ENCODE data around the gene ZNF862. TPM values are rescaled to one million over a fixed set of nuclear protein-coding genes. Genes with fewer than 3 reads are reported as not detected.
"Not testable (repeated sequence)": the region's sequence is repeated elsewhere in the genome, so short reads cannot be mapped to it uniquely, and the experiment has no call there.

ZNF862 gene
- total RNA-seq, 1 experiment from 2014 or later: 4.5 TPM

DNA sequence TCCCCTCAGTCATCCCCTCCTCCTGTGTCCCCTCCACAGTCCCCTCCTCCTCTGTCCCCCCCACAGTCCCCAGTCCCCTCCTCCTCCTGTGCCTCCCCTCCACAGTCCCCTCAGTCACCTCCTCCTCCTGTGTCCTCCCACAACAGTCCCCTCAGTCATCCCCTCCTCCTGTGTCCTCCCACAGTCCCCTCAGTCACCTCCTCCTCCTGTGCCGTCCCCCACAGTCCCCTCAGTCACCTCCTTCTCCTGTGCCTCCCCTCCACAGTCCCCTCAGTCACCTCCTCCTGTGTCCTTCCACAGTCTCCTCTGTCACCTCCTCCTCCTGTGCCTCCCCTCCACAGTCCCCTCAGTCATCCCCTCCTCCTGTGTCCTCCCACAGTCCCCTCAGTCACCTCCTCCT, 7.6 kb upstream of the ZNF862 start:
- H3K9me3 ChIP-seq, H3K4me3 ChIP-seq, DNase-seq, H3K27me3 ChIP-seq, H3K36me3 ChIP-seq: not testable (repeated sequence)

DNA sequence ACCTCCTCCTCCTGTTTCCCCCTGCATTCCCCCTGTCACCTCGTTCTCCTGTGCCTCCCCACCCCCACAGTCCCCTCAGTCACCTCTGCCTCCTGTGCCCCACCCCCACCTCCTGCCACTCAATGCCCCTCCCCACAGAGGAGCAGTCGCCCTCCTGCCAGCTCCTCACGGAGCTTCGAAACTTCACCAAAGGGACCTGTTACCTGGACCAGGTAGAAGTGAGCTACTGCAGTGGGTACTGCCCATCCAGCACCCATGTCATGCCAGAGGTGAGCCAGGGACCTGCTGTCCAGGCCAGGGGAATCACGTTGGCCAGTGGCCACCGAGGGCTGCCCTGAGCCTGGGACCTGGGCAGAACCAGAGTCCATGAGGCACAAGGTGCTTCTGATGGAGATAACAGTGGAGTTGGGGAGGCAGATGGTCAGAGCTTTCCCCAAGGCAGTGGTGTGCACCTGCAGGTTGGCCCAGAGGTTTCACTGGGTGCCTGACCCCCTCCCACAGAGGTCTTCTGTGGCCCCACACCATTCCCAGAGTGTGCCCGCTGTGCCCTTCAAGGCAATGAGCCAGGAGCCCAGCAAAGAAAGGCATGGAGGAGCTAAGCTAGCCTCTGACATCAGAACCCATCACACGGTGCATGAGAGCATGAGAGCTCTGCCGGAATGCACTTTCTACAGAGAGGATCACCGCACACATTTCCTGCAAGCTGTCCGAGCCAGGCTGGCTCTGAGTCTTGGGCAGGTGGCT, 7.0 kb upstream of the ZNF862 start:
- Histone ChIP-seq H3K36me3 (no peaks in the 10 kb centered on the region), H3K4me3 (no peak overlapping the region), H3K27me3 (no peaks in the 10 kb centered on the region), H3K9me3 (no peaks in the 10 kb centered on the region)
- no peak for DNase-seq

DNA sequence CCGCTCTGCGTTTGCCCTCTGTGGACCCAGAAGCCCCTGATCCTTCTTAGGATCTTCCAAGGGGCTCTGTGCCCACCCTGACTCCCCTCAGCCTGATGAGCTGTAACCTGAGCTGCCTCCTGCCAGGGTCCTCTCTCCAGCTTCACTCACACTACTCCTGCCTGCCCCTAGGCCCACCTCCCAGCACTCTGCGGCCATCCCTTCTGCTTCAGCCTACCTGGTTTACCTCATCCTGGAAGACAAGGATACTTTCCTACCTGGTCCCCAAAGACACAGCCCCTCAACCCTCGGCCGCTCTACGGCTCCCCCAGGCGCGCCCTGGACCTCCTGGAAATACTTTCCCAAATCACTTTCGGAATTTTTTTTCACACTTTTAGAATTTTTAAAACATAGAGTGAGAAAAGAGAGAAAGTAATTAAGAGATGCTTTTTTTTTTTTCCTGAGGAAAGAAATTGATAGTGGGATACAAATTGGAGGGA, 6.4 kb upstream of the ZNF862 start:
- no peak overlapping the region for H3K4me3 ChIP-seq
- no peaks in the 10 kb centered on the region for H3K9me3 ChIP-seq
- DNase-seq: no peak
- no peaks in the 10 kb centered on the region for H3K36me3 ChIP-seq
- H3K27me3 ChIP-seq: no peaks in the 10 kb centered on the region

DNA sequence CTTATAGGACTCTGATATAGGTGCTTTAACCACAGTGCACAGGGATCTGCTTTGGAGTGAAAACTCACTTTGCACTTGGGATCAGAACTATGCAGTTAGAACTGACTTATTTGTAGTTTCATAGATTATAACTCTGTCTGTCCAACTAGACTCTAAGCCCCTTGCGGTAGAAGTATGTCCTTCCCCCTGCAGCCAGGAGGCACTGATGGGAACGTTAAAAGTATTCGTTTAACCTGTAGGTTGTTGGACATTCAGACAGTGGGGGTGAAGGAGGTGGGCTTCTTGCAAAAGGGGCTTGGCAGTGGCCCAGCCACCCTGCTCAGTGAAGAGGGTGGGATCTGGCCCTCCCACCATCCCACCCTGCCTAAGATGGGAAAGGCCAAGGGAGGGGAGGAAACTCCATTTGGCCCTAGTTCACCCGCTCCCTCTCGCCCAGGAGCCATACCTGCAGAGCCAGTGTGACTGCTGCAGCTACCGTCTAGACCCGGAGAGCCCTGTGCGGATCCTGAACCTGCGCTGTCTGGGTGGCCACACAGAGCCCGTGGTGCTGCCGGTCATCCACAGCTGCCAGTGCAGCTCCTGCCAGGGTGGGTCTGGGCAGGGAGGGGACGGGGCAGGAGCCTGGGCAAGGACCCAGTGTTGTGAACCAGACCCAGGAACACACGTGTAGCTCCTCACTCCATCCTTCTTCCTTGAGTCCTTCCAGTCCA, 5.7 kb upstream of the ZNF862 start:
- Histone ChIP-seq H3K36me3 (no peaks in the 10 kb centered on the region), H3K27me3 (no peaks in the 10 kb centered on the region), H3K9me3 (no peaks in the 10 kb centered on the region), H3K4me3 (no peak overlapping the region)
- no peak for DNase-seq

DNA sequence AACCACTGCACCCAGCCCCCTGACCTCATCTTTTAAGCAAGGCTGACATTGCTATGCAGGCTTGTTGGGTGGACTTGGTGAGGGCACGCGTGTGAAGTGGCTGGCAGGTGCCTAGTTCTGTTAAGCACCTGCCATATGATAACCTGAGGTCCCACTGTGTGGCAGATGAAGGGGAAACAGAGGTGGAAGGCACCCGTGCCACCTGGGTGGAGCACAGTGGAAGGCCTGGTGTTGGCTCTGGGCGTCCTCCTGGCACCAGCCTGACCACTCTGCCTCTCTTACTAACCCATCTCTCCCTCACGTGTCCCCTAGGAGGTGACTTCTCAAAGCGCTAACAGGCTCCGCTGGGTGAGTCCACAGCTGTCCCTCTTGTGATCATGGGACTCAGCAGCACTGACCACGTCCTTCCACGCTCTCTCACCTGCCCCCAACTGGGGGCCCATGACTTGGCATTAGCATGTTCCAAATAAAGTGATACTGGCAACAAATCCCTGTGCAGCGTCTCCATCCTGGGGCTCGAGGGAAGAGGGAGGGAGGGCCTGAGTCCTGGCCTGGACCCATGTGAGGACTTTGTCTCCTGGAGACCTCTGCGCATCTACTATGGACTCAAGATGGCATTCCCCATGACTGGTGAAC, 4.6 kb upstream of the ZNF862 start:
- H3K4me3 ChIP-seq: no peak overlapping the region
- H3K36me3 ChIP-seq: no peaks in the 10 kb centered on the region
- DNase-seq: no peak
- no peaks in the 10 kb centered on the region for H3K9me3 ChIP-seq
- no peaks in the 10 kb centered on the region for H3K27me3 ChIP-seq

DNA sequence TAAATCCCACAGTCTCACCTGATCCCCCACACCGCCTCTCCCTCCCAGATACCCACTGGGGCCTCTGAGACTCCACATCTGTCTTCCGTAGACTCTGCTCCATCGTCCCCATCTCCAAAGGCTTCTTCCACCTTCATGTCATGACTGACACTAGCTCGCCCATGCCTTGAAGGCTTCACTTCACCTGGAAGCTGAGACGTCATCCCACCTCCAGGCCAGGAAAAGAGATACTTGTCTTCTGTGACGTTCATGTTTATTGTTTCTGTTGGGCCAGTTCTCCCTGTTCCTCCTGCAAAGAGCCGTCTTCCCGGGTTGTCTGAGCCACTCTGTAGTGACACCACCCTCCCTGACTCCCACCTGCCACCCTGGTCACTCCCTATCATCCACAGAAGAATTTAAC, 3.6 kb upstream of the ZNF862 start:
- H3K4me3 ChIP-seq: no peak overlapping the region
- no peak for DNase-seq
- no peaks in the 10 kb centered on the region for H3K36me3 ChIP-seq
- no peaks in the 10 kb centered on the region for H3K9me3 ChIP-seq
- no peaks in the 10 kb centered on the region for H3K27me3 ChIP-seq

DNA sequence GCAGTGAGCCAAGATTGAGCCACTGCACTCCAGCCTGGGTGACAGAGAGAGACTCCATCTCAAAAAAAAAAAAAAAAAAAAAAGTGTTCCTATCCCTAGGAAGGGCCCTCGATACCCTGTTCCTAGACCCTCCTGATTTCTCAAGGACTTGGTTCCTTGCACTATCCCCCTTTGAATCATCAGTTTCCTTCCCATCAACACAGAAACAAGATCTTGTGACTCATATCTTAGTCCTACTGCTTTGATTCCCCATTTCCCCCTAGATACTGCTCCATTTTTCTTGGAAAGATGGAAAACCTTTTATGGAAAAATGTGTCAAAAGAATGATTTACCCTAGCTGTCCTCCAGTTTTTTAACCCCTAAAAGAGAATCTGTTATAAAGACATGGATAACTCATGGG, 1.7 kb upstream of the ZNF862 start:
- no peak for DNase-seq
- no peaks in the 10 kb centered on the region for H3K36me3 ChIP-seq
- no peaks in the 10 kb centered on the region for H3K9me3 ChIP-seq
- no peak overlapping the region for H3K4me3 ChIP-seq
- no peaks in the 10 kb centered on the region for H3K27me3 ChIP-seq

DNA sequence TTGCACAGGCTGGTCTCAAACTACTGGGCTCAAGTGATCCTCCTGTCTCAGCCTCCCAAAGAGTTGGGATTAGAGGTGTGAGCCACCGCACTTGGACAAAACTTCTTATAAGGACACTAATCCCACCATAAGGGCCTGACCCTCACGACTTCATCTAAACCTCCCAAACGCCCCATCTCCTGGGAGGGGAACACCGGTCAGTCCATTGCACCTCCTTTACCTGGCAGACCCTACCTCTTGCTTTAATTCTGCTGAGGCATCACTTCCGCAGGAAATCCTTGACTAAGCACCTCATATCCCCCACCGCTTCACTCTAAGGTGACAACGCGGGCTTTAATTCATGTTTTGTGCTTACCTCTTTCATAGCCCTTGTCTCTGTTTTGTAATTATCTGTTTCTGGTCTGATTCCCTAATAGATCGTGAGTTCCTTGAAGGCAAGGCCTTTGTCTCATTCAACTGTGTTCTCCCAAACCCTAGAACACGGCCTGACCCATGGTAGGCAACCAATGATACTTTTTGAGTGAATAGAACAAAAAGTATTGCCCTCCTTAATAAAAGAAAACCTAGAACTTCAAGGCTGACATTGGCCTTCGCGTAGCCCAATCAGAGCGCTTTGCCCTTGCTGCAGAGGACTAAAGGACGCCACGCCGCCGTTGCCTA, 481 bp upstream of the ZNF862 start:
- peak overlapping the region; percentile 89; the same call in 1 of the 2 replicates for H3K4me3 ChIP-seq
- H3K36me3 ChIP-seq: no peaks in the 10 kb centered on the region
- H3K27me3 ChIP-seq: no peaks in the 10 kb centered on the region
- no peaks in the 10 kb centered on the region for H3K9me3 ChIP-seq
- no peak for DNase-seq

DNA sequence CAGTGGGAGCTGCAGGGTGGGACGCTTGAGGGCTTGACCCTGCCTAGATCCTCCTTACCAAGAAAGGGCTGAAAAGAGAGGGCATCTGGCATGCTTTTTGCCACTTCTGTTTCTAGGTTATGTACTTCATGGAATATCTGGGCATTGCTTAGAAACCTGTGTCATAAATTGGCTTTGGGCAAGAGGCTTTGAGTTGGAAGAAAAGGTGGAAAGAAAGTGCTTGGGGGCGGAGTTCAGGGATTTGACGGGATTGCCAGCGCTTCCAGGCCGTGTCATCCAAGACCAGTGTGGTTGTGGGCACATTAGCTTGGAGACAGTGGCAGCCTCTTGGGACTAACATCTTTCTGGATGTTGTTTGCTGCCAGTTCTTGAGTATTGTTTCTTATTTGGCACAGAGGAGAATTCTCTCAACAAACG, 825 bp downstream of the ZNF862 start:
- Histone ChIP-seq H3K9me3 (no peaks in the 10 kb centered on the region), H3K36me3 (no peaks in the 10 kb centered on the region)
- DNase-seq: no peak

DNA sequence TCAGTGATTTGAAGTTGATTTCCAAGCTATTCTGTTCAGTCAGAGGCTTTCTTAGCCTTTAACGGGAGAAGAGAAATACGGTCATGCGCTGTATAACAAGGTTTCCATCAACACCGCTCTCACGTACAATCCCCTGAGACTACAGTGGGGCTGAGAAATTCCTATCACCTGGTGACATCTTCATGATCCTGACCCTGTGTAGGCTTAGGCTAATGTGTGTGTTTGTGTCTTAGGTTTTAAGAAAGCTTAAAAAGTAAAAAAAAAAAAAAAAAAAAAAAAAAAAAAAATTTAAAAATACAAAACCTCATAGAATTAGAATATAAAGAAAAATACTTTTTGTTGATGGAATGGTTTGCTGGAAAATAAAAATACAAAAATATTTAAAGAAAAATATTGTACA, 1.8 kb downstream of the ZNF862 start:
- Histone ChIP-seq H3K36me3 (no peaks in the 10 kb centered on the region), H3K27me3 (no peaks in the 10 kb centered on the region), H3K4me3 (no peak overlapping the region), H3K9me3 (no peaks in the 10 kb centered on the region)
- DNase-seq: no peak

More for the DNA sequence above, 825 bp downstream of the ZNF862 start:
- Histone ChIP-seq H3K27me3 (no peaks in the 10 kb centered on the region), H3K4me3 (peak overlapping the region; percentile 89)

DNA sequence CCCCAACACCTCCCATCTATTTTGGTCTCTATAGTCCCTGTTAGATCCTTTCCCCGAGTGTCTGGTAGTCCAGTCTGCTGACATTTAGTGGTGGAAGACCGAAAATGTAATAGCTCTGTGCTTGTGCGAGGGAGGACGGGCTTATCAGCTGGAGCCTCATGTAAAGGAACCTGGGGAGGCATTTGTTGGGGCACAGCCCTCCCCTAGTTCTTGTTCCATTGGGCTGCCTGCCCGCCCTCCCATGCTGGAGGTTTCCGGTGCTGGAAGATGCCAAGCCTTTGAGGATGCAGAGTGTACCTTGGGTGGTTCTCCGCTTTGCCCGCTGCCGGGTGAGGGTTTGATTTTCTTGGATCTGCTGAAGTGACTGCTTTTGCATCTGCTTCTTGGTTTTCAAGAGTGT, 5.4 kb downstream of the ZNF862 start:
- Histone ChIP-seq H3K36me3 (no peaks in the 10 kb centered on the region), H3K27me3 (no peaks in the 10 kb centered on the region), H3K4me3 (no peak overlapping the region), H3K9me3 (no peaks in the 10 kb centered on the region)
- DNase-seq: no peak

DNA sequence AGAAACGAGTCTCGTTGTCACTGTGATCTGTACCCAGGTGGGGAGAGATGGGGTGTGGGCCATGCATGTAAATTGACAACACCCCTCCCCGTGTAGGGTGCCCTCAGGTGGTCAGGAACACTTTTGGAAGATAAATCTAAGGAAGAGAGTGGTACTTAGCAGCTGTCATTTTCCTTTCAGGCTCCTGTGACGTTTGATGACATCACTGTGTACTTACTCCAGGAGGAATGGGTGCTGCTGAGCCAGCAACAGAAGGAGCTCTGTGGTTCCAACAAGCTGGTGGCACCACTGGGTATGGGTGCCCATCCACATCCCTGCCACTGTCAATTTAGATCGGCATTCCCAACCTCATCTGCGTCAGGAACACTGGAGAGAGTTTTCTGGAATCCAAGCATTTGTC, 6.3 kb downstream of the ZNF862 start:
- Histone ChIP-seq H3K4me3 (no peak overlapping the region), H3K27me3 (no peaks in the 10 kb centered on the region), H3K36me3 (no peaks in the 10 kb centered on the region), H3K9me3 (no peaks in the 10 kb centered on the region)
- no peak for DNase-seq

DNA sequence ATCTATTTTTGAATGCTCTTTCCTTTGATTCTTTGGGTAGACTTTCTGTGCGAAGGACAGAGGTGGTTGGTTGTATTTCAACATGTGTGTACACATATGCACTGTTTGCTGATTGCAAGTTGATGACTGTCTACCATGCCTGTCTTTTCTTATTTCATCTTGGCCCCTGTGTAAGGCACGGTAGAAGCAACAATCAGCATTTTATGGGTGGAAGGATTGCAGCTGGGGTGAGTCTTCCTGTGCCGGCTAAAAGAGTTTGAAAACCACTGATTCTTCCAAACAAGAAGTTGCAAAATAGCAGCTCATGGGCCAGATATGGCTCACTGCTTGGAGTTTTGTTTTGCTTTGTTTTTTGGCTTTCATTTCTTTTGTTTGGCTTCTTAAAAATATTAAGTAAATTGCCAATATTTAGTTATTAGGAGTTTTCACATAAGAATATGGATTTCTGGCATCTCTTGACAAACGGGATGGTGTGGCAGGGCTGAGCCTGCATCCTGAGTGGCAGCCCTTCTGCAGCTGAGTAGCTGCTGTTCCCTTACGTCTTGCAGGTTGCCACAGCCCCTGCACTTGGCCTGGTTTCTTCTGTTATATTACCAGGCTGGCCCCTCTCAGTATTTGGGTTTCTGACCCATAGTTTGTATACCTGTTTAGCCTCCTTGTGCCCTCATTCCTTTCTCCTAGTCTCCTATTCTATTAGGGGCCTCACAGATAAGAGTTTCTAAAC, 7.2 kb downstream of the ZNF862 start:
- H3K36me3 ChIP-seq: no peaks in the 10 kb centered on the region

DNA sequence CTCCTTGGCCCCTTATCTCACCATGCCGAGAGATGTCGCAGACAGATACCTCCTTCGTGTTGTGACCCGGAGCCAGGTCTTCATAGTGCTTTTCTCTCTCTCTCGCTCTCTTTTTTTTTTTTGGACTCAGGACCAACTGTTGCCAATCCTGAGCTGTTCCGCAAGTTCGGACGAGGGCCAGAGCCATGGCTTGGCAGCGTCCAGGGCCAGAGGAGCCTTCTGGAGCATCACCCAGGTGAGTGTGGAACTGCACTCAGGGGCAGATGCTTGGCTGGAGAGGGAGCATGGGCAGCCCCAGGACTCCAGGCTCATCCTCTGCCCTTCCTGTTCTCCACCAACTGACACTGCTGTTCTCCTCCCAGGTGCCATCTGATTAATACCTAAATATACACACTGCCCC, 7.8 kb downstream of the ZNF862 start:
- Histone ChIP-seq H3K4me3 (no peak overlapping the region), H3K36me3 (no peaks in the 10 kb centered on the region), H3K9me3 (no peaks in the 10 kb centered on the region), H3K27me3 (no peaks in the 10 kb centered on the region)
- DNase-seq: no peak

More for the DNA sequence above, 7.2 kb downstream of the ZNF862 start:
- Histone ChIP-seq H3K9me3 (no peaks in the 10 kb centered on the region), H3K27me3 (no peaks in the 10 kb centered on the region), H3K4me3 (no peak overlapping the region)
- no peak for DNase-seq

DNA sequence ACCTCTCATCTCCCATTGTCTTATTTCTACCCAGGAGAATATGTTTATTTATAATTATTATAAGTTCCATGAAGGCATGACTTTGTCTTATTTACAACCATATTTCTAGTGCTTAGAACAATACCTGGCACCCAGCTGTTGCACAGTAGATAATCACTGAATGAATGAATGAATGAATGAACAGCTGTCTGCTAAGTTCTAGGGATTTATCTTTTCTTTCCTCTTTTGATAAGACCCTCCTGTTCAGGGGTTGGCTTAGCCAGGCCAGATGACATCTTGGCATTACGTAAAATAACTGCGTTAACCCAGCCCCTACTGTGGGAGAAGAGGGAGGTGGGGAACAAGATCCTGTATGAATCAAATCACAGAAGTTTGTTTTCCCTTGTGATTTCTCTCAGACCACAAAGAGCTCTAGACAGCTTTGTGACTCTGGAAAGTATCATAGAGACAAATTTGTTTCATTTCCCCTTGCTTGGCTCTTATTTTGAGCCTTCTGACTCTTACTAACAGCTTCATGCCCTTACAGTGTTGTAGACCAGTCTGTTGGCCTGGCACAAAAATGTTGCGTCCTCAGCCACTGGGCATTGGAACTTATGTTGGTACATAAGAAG, 8.4 kb downstream of the ZNF862 start:
- no peaks in the 10 kb centered on the region for H3K27me3 ChIP-seq
- DNase-seq: no peak
- H3K36me3 ChIP-seq: no peaks in the 10 kb centered on the region
- no peak overlapping the region for H3K4me3 ChIP-seq
- no peaks in the 10 kb centered on the region for H3K9me3 ChIP-seq

DNA sequence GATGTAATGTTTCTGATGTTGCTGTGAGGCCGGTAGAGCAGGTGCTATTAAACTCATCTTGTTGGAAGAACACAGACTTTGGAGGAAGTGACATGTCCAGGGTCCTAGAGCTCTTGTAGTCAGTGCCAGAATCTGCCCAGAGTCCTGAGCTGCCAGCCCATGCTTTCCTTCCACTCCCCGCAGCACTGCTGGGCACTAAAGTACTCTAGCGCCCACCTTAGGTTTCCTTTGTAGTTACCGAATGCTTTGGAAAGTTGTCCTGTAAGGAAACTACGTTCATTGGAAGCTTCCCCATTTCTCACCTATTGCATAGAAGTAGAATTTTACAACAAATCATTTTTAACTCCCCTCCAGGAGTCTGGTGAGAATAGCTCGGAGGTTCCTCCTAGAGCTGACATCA, 11.0 kb downstream of the ZNF862 start:
- no peak for DNase-seq
- no peaks in the 10 kb centered on the region for H3K36me3 ChIP-seq
- H3K27me3 ChIP-seq: no peaks in the 10 kb centered on the region

More for the DNA sequence above, 11.0 kb downstream of the ZNF862 start:
- H3K4me3 ChIP-seq: no peak overlapping the region
- H3K9me3 ChIP-seq: no peaks in the 10 kb centered on the region

Measured in MG63 (cell line).